DMS153 (cell line): ENCODE results near the gene ELP2.
"Not testable (repeated sequence)": the region's sequence is repeated elsewhere in the genome, so short reads cannot be mapped to it uniquely, and the experiment has no call there.

Experiments
- DNase-seq: peaks from one replicate; lab custom pipeline; 2025; lab: John Stamatoyannopoulos, UW

The ELP2 gene, protein sequence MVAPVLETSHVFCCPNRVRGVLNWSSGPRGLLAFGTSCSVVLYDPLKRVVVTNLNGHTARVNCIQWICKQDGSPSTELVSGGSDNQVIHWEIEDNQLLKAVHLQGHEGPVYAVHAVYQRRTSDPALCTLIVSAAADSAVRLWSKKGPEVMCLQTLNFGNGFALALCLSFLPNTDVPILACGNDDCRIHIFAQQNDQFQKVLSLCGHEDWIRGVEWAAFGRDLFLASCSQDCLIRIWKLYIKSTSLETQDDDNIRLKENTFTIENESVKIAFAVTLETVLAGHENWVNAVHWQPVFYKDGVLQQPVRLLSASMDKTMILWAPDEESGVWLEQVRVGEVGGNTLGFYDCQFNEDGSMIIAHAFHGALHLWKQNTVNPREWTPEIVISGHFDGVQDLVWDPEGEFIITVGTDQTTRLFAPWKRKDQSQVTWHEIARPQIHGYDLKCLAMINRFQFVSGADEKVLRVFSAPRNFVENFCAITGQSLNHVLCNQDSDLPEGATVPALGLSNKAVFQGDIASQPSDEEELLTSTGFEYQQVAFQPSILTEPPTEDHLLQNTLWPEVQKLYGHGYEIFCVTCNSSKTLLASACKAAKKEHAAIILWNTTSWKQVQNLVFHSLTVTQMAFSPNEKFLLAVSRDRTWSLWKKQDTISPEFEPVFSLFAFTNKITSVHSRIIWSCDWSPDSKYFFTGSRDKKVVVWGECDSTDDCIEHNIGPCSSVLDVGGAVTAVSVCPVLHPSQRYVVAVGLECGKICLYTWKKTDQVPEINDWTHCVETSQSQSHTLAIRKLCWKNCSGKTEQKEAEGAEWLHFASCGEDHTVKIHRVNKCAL

GRCh38 chr18:36129300-36130038 lies at the start of gene ELP2, which contains the start of gene SLC39A6:
Gene ELP2, plus strand, starts transcription at chr18:36129899. Its CDS starts 35 bp downstream, at chr18:36129934.
Gene SLC39A6, minus strand, starts transcription at chr18:36129340. Its CDS starts 2,333 bp downstream, at chr18:36127007.
- peak; percentile 81 for DNase-seq

GRCh38 chr18:36081118-36081517 lies 48.6 kb upstream of the ELP2 start:
- DNase-seq, result not testable (repeated sequence)

GRCh38 chr18:36083729-36084128 lies 46.0 kb upstream of the ELP2 start:
- no peak for DNase-seq

GRCh38 chr18:36085195-36085594 lies 44.5 kb upstream of the ELP2 start:
- no peak for DNase-seq

DNA sequence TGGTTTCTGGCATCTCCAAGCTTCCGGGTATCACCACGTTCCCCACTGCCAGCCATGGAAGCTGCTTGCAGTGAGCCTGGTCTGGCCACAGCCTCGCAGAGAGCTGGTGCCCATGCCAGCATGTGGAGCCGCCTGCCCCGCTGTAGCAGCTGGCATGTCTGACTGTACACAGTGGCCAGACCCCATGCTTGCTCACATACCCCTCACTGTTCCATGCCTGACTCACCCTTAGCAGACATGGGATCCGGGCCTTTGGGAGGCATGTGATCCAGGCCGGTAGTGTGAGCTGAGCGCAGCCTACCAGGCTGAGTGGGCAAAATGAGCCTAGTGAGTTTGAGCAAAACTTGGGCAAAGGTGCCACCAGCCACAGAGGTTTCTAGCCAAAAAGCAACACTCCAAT lies 43.5 kb upstream of the ELP2 start:
- DNase-seq, result no peak

DNA sequence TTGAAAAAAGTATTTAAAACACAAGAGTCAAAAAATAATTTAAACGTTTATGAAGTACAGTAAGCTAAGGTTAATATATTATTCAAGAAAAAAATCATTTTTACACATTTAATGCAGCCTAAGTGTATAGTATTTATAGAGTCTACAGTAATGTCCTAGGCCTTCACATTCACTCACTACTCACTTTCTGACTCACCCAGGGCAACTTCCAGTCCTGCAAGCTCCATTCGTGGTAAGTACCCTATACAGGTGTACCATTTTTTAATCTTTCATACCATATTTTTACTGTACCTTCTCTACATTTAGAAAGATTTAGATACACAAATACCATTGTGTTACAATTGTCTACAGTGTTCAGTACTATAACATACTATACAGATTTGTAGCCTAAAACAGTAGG lies 41.4 kb upstream of the ELP2 start:
- DNase-seq, result no peak

DNA sequence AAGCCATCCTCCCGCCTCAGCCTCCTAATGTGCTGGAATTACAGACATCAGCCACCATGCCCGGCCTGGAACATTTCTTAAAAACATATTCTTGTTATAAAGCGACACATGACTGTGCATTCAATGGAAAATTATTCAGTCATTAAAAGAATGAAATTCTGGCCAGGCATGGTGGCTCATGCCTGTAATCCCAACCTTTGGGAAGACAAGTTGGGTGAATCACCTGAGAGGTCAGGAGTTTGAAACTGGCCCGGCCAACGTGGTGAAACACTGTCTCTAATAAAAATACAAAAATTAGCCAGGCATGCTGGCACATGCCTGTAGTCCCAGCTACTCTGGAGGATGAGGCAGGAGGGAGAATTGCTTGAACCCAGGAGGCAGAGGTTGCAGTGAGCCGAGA lies 40.7 kb upstream of the ELP2 start:
- DNase-seq, result no peak

- DNase-seq, result not testable (repeated sequence)
These were observed 37.6 kb upstream of the ELP2 start for GRCh38 chr18:36092116-36092515.

DNA sequence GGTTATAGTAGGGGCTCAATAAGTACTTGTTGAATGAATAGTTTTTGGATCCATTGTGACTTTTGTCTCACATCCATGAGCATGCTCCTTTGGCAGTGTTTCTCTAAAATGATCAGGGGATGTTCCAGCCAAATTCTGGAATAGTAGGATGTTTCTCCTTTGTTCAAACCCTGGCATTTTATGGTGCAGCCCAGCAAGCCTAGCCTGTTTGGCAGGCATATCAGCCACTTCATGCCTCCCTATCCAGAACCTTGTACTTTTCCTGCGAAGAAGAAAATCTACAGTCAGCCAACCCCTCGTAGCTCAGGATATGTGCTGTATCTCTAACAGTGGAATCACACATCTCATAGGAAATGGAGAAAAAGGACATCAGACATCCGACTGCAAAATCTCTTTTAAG lies 35.3 kb upstream of the ELP2 start:
- DNase-seq, result no peak

DNA sequence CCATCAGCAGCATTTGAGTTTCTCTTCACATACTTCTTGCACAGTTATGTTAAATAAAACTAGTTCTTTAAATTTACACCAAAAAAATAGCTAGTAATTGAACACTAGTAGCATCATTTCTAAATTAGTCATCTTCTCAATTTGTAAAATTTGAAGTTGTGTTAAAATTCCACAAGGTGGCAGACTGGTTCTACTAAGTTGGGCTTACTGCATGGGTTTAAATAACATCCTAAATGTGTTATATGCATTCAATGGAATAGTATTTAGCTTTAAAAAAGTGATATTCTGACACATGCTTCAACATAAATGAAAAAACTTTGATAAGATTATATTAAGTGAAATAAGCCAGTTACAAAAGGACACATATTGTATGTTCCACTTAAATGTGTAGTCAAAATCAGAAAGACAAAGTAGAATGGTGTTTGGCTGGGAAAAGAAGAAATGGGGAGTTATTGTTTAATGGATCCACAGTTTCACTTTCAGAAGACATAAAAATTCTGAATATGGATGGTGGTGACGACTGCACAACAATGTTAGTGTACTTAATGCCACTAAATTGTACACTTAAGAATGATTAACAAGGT lies 33.7 kb upstream of the ELP2 start:
- DNase-seq, result peak; percentile 59

- no peak for DNase-seq
These were observed 32.7 kb upstream of the ELP2 start for GRCh38 chr18:36096955-36097354.

DNA sequence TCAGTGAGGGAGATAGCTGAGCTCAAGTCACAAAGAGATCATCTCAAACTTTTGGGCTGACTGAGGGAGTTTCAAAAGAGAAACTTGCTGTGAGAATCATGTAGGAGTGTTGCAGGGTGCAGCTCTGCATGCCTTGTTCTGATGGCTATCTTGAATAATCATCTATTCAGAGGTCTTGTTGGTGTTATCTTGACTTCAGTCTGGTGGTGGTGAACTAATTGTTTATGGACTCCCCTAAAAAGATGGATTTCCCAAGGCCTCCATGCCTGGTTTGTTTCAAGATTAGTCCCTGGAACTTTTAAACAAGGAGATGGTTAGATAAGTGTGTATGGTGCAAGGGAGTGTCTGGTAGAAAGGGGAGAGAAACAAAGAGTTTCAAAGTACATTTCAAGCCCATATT lies 30.4 kb upstream of the ELP2 start:
- no peak for DNase-seq

GRCh38 chr18:36101943-36102342 lies 27.8 kb upstream of the ELP2 start:
- no peak for DNase-seq

- no peak for DNase-seq
These were observed 24.9 kb upstream of the ELP2 start for GRCh38 chr18:36104749-36105148.

GRCh38 chr18:36107477-36107876 lies 22.2 kb upstream of the ELP2 start:
- no peak for DNase-seq

DNA sequence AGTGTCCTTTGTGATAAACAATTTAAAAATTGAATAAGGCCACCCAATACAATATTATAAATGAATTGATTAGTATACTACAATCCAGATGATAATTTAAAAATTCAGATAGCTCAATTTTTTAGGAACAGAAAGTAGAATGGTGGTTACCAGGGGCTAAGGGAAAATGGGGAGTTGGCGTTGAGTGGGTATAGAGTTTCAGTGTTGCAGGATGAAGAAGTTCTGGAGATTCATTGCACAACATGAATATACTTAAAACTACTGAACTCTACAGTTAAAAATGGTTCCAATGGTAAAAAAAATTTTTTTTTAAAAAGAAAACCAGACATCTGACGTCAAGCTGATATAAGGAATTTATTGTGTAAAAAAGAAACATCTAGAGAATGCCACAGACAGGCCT lies 21.5 kb upstream of the ELP2 start:
- DNase-seq, result no peak

GRCh38 chr18:36108601-36109000 lies 21.1 kb upstream of the ELP2 start:
- DNase-seq, result no peak

- no peak for DNase-seq
These were observed 20.0 kb upstream of the ELP2 start for GRCh38 chr18:36109737-36110136.

GRCh38 chr18:36112302-36112701 lies 17.4 kb upstream of the ELP2 start:
- DNase-seq, result no peak

DNA sequence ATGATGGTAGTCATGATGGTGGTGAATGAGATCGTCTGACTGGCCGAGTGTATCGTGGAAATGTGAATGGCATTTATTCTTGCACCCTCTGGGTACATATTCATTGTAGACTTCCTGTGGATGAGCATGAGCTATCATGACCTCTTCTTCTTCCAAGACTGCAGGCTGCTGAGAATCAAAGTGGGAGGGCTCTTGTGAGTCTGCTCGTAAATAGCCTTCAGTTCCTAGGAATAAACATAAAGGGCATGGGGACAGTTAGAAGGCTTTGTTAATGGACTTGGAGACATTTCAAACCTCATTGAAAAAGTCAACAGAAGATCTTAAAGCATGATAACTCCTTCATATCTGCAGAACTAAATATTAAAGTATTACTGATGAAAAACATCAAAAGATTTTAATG lies 15.4 kb upstream of the ELP2 start:
- no peak for DNase-seq

GRCh38 chr18:36114738-36115137 lies 15.0 kb upstream of the ELP2 start:
- no peak for DNase-seq

- DNase-seq, result not testable (repeated sequence)
These were observed 12.9 kb upstream of the ELP2 start for GRCh38 chr18:36116771-36117170.
